ENCODE measurements around the gene NUDT21.

NUDT21 gene

DNA sequence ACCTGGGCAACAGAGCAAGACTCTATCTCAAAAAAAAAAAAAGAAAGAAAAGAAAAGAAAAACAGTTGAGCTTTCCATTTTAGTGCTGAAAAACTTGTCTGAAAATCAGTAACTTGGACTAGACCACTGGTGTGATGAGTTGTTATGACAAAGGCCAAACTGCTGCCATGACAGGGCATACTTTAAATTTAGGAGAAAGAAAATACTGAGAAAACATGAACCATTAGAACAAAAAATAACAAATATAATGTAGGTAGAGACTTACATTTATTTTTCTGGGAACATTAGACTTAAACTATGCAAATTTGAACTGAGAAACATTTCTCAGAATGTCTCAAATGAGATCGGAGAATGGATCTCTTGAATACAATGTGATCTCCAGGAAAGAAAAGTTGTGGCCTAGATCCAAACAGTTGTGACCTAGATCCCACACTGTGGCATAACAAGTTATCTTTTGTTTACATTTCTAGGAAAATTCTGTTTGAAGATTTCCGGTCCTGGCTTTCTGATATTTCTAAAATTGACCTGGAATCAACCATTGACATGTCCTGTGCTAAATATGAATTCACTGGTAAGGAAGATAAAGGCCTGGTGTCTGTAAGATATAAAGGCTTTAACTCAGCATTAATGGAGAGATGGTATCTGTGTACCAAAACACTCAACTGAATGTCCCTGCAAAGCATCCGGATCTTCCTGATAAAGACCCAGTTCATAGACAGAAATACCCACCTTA, 11.1 kb upstream of the NUDT21 start:
- DNase-seq: no peak
- Histone ChIP-seq H3K36me3 (ENCODE audit: control insufficient read depth in 4 of 4, insufficient read depth in 4 of 4, low read length in 3 of 4) (peaks cover 30 to 68% (median 51%) of the 10 kb centered on the region in 4 experiments), H3K4me1 (ENCODE audit: control extremely low read depth in 1 of 4, control insufficient read depth in 4 of 4, insufficient read depth in 4 of 4, low read length in 3 of 4) (no peaks in the 10 kb centered on the region), H3K4me3 (ENCODE audit: control insufficient read depth in 1 of 7, extremely low read depth in 1 of 7, insufficient read depth in 4 of 7, low read depth in 2 of 7, low read length in 6 of 7) (no peak overlapping the region), H3K27ac (ENCODE audit: insufficient read depth in 1 of 2, low read depth in 1 of 2, low read length in 2 of 2, poor library complexity in 1 of 2, severe bottlenecking in 2 of 2) (no peak overlapping the region), H3K9me3 (ENCODE audit: control extremely low read depth in 1 of 5, control insufficient read depth in 4 of 5, insufficient read depth in 2 of 5, low read depth in 1 of 5, low read length in 4 of 5) (no peaks in the 10 kb centered on the region), H3K27me3 (replicated peaks in 2 of 5; ENCODE audit: control insufficient read depth in 4 of 5, insufficient read depth in 5 of 5, low read length in 4 of 5) (no peaks in the 10 kb centered on the region)
- 83% methylated on average over 1 of the region's 3 CpGs for WGBS (ENCODE audit: insufficient coverage)
- ChIA-PET POLR2A (no interaction called here), CTCF (no interaction called here)

- peaks cover 32 to 70% (median 47%) of the 10 kb centered on the region in 4 experiments for H3K36me3 ChIP-seq (ENCODE audit: control insufficient read depth in 4 of 4, insufficient read depth in 4 of 4, low read length in 3 of 4)
- no peaks in the 10 kb centered on the region for H3K27me3 ChIP-seq (replicated peaks in 2 of 5; ENCODE audit: control insufficient read depth in 4 of 5, insufficient read depth in 5 of 5, low read length in 4 of 5)
- DNase-seq: no peak
- H3K4me1 ChIP-seq (ENCODE audit: control extremely low read depth in 1 of 4, control insufficient read depth in 4 of 4, insufficient read depth in 4 of 4, low read length in 3 of 4): no peaks in the 10 kb centered on the region
- no peaks in the 10 kb centered on the region for H3K9me3 ChIP-seq (ENCODE audit: control extremely low read depth in 1 of 5, control insufficient read depth in 4 of 5, insufficient read depth in 2 of 5, low read depth in 1 of 5, low read length in 4 of 5)
- no peak overlapping the region for H3K4me3 ChIP-seq (ENCODE audit: control insufficient read depth in 1 of 7, extremely low read depth in 1 of 7, insufficient read depth in 4 of 7, low read depth in 2 of 7, low read length in 6 of 7)
- H3K27ac ChIP-seq (ENCODE audit: insufficient read depth in 1 of 2, low read depth in 1 of 2, low read length in 2 of 2, poor library complexity in 1 of 2, severe bottlenecking in 2 of 2): no peak overlapping the region
- CTCF ChIA-PET: interaction anchor here (1.3 kb wide), 1 partner anchor 16 kb away, joined by 3 read pairs; no protein-coding TSS in a partner anchor
- 100% methylated on average over 2 of the region's 2 CpGs for WGBS (ENCODE audit: insufficient coverage)
- POLR2A ChIA-PET: no interaction called here
Observed at GRCh38 chr16:56460101-56460500, 9.0 kb upstream of the NUDT21 start.

- Histone ChIP-seq H3K4me3 (ENCODE audit: control insufficient read depth in 1 of 7, extremely low read depth in 1 of 7, insufficient read depth in 4 of 7, low read depth in 2 of 7, low read length in 6 of 7) (no peak overlapping the region), H3K9me3 (ENCODE audit: control extremely low read depth in 1 of 5, control insufficient read depth in 4 of 5, insufficient read depth in 2 of 5, low read depth in 1 of 5, low read length in 4 of 5) (no peaks in the 10 kb centered on the region), H3K4me1 (ENCODE audit: control extremely low read depth in 1 of 4, control insufficient read depth in 4 of 4, insufficient read depth in 4 of 4, low read length in 3 of 4) (peaks cover 0 to 2% (median 0%) of the 10 kb centered on the region in 4 experiments), H3K27ac (ENCODE audit: insufficient read depth in 1 of 2, low read depth in 1 of 2, low read length in 2 of 2, poor library complexity in 1 of 2, severe bottlenecking in 2 of 2) (no peak overlapping the region), H3K36me3 (ENCODE audit: control insufficient read depth in 4 of 4, insufficient read depth in 4 of 4, low read length in 3 of 4) (peaks cover 24 to 67% (median 48%) of the 10 kb centered on the region in 4 experiments), H3K27me3 (replicated peaks in 2 of 5; ENCODE audit: control insufficient read depth in 4 of 5, insufficient read depth in 5 of 5, low read length in 4 of 5) (no peaks in the 10 kb centered on the region)
- POLR2A ChIA-PET: no interaction called here
- DNase-seq: no peak
- CTCF ChIA-PET: no interaction called here
- 89% methylated on average over 5 of the region's 6 CpGs for WGBS (ENCODE audit: insufficient coverage)
Observed at GRCh38 chr16:56457927-56458470, 6.9 kb upstream of the NUDT21 start.

- Histone ChIP-seq H3K4me3 (ENCODE audit: control insufficient read depth in 1 of 7, extremely low read depth in 1 of 7, insufficient read depth in 4 of 7, low read depth in 2 of 7, low read length in 6 of 7) (peak overlapping the region; percentile 83 to 98 (median 97)), H3K4me1 (ENCODE audit: control extremely low read depth in 1 of 4, control insufficient read depth in 4 of 4, insufficient read depth in 4 of 4, low read length in 3 of 4) (peaks cover 16 to 31% (median 24%) of the 10 kb centered on the region in 4 experiments), H3K9me3 (ENCODE audit: control extremely low read depth in 1 of 5, control insufficient read depth in 4 of 5, insufficient read depth in 2 of 5, low read depth in 1 of 5, low read length in 4 of 5) (no peaks in the 10 kb centered on the region), H3K27ac (ENCODE audit: insufficient read depth in 1 of 2, low read depth in 1 of 2, low read length in 2 of 2, poor library complexity in 1 of 2, severe bottlenecking in 2 of 2) (peak overlapping the region; percentile 62 to 89), H3K27me3 (replicated peaks in 2 of 5; ENCODE audit: control insufficient read depth in 4 of 5, insufficient read depth in 5 of 5, low read length in 4 of 5) (no peaks in the 10 kb centered on the region), H3K36me3 (ENCODE audit: control insufficient read depth in 4 of 4, insufficient read depth in 4 of 4, low read length in 3 of 4) (peaks cover 19 to 36% (median 20%) of the 10 kb centered on the region in 4 experiments)
- peak; percentile 13 to 60 (median 46) for DNase-seq
- ChIA-PET POLR2A (no interaction called here), CTCF (interaction anchor here (1.1 kb wide), 1 partner anchor 25 kb away, joined by 4 read pairs; no protein-coding TSS in a partner anchor)
- WGBS (ENCODE audit: insufficient coverage): 17% methylated on average over 23 of the region's 31 CpGs
Observed at GRCh38 chr16:56451753-56452689, 889 bp upstream of the NUDT21 start.

DNA sequence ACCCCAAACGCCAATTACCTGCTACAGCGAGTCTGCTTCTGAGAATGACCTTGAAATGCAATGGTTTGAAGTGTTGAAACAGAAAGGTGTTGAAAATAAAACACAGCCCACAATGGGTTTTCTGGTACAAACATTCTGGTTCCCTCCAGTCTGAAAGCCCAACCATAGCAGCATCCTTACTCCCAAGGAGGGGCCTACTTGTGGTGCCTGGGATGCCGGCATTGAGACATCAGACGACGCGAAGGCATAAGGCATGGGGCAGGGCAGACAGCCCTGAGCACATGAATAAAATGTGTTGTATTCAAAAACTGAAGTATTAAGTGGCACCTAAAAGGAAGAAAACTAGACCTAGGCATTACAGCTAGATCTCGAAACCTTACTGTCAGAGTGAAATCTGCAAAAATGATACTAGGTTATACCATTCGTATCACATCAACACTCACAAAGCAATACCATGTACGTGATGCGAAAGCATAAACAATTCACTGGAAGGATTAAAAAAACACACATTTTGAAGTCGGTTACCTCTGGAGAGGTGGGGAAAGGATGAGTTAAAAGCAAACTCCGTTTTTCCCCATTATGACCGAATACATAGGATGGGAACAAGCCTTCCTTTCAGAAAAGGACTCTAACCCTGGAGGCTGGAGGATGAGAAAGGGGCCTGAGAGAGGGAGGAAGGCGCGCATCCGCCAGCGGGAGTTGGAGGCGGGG, 702 bp downstream of the NUDT21 start:
- peak overlapping the region; percentile 41 to 89 for H3K27ac ChIP-seq (ENCODE audit: insufficient read depth in 1 of 2, low read depth in 1 of 2, low read length in 2 of 2, poor library complexity in 1 of 2, severe bottlenecking in 2 of 2)
- H3K36me3 ChIP-seq (ENCODE audit: control insufficient read depth in 4 of 4, insufficient read depth in 4 of 4, low read length in 3 of 4): peaks cover 11 to 30% (median 15%) of the 10 kb centered on the region in 4 experiments
- H3K4me1 ChIP-seq (ENCODE audit: control extremely low read depth in 1 of 4, control insufficient read depth in 4 of 4, insufficient read depth in 4 of 4, low read length in 3 of 4): peaks cover 16 to 31% (median 24%) of the 10 kb centered on the region in 4 experiments
- ChIA-PET POLR2A (no interaction called here), CTCF (interaction anchor here (0.6 kb wide), 1 partner anchor 11 kb away, joined by 3 read pairs; no protein-coding TSS in a partner anchor)
- peak overlapping the region; percentile 83 to 98 (median 97) for H3K4me3 ChIP-seq (ENCODE audit: control insufficient read depth in 1 of 7, extremely low read depth in 1 of 7, insufficient read depth in 4 of 7, low read depth in 2 of 7, low read length in 6 of 7)
- 4% methylated on average over 11 of the region's 18 CpGs for WGBS (ENCODE audit: insufficient coverage)
- DNase-seq: peak in 1 of 3 donors; percentile 8
- no peaks in the 10 kb centered on the region for H3K27me3 ChIP-seq (replicated peaks in 2 of 5; ENCODE audit: control insufficient read depth in 4 of 5, insufficient read depth in 5 of 5, low read length in 4 of 5)
- no peaks in the 10 kb centered on the region for H3K9me3 ChIP-seq (ENCODE audit: control extremely low read depth in 1 of 5, control insufficient read depth in 4 of 5, insufficient read depth in 2 of 5, low read depth in 1 of 5, low read length in 4 of 5)

DNA sequence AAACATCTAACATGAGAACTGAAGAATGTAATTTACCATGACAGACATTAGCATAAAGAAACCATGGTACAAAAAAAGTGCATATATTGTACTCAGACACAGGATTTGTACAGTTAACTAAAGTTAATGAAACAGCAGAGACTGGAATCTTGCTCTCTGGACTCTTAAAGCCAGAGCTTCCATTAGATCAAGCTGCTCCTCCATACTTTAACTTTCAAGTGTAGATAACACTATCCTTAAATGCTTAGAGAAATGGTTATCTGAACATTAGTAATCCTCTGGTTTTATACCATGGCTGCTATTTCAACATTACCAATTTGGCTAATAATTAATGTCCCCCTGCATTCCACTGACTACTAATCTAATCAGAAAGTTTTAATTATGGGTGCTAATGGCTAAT, 3.1 kb downstream of the NUDT21 start:
- Histone ChIP-seq H3K4me1 (ENCODE audit: control extremely low read depth in 1 of 4, control insufficient read depth in 4 of 4, insufficient read depth in 4 of 4, low read length in 3 of 4) (peaks cover 16 to 31% (median 23%) of the 10 kb centered on the region in 4 experiments), H3K4me3 (ENCODE audit: control insufficient read depth in 1 of 7, extremely low read depth in 1 of 7, insufficient read depth in 4 of 7, low read depth in 2 of 7, low read length in 6 of 7) (no peak overlapping the region), H3K27me3 (replicated peaks in 2 of 5; ENCODE audit: control insufficient read depth in 4 of 5, insufficient read depth in 5 of 5, low read length in 4 of 5) (no peaks in the 10 kb centered on the region), H3K36me3 (ENCODE audit: control insufficient read depth in 4 of 4, insufficient read depth in 4 of 4, low read length in 3 of 4) (peaks cover 9 to 27% (median 19%) of the 10 kb centered on the region in 4 experiments), H3K27ac (ENCODE audit: insufficient read depth in 1 of 2, low read depth in 1 of 2, low read length in 2 of 2, poor library complexity in 1 of 2, severe bottlenecking in 2 of 2) (no peak overlapping the region), H3K9me3 (ENCODE audit: control extremely low read depth in 1 of 5, control insufficient read depth in 4 of 5, insufficient read depth in 2 of 5, low read depth in 1 of 5, low read length in 4 of 5) (no peaks in the 10 kb centered on the region)
- no peak for DNase-seq
- POLR2A ChIA-PET: no interaction called here
- CTCF ChIA-PET: interaction anchor here (1.0 kb wide), 1 partner anchor 9 kb away, joined by 5 read pairs; no protein-coding TSS in a partner anchor
